HepG2 (cell line): ENCODE data around the gene OOSP1. TPM values are rescaled to one million over a fixed set of nuclear protein-coding genes. Genes with fewer than 3 reads are reported as not detected.

Experiments used
- ATAC-seq: fragments of 200-7000 bp; cut with Tn5 transposase; 3 replicates; pipeline ENCODE4 v1.9.1; 2020; ENCODE audit warnings: mild to moderate bottlenecking, moderate library complexity
- BruUV-seq: library from RNA; stranded (reverse); fragments of 400-500 nt; replicated peaks from 2 replicates; lab custom pipeline; 2021; lab: Mats Ljungman, UMichigan
- CTCF ChIA-PET: fragments of 300-600 bp; formaldehyde crosslinking; extraction: SDS; loops from one replicate; lab custom pipeline; 2021; ENCODE audit warnings: low total read pairs, inconsistent platforms, low intra/inter-chr PET ratio; lab: Yijun Ruan, JAX
- POLR2A ChIA-PET: fragments of 350-600 bp; sonication (Branson Sonifier 250); formaldehyde crosslinking; loops from one replicate; lab custom pipeline; 2020; ENCODE audit warnings: antibody characterized with exemption, inconsistent platforms; lab: Yijun Ruan, JAX
- DNase-seq: peaks from one replicate; pipeline ENCODE4 v3.0.0-alpha.2; 2015; ENCODE audit warnings: low spot score
- FAIRE-seq: peaks from 3 replicates; lab custom pipeline; 2011; peaks lifted over from hg19 to GRCh38; lab: Jason Lieb, UNC
- H2AFZ ChIP-seq: one replicate; pipeline ENCODE4 v1.6.1; 2011; ENCODE audit warnings: low read length, inconsistent platforms
- H3K27ac ChIP-seq: fragments of 300-600 bp; 3 replicates; pipeline ENCODE4 v1.8.0; 2011; ENCODE audit warnings: mixed run types, mild to moderate bottlenecking, mixed read lengths, low read length, inconsistent platforms; ENCODE audit not compliant: insufficient read depth; ENCODE audit errors: extremely low read length
- H3K27me3 ChIP-seq, 2 experiments: fragments of 200-600 bp in 1 of 2; 2 replicates in 1 of 2; 3 replicates in 1 of 2; pipeline versions ENCODE4 v1.6.0 to v1.8.0; 2011; ENCODE audit warnings: low read length in 2 of 2, mild to moderate bottlenecking in 2 of 2, moderate library complexity in 2 of 2, inconsistent platforms in 1 of 2; ENCODE audit not compliant: insufficient read depth in 2 of 2, control insufficient read depth in 1 of 2
- H3K36me3 ChIP-seq, 2 experiments: fragments of 200-600 bp in 1 of 2; replicated peaks in 1 of 2; 2 replicates in 1 of 2; 3 replicates in 1 of 2; pipeline versions ENCODE4 v1.5.1 to v1.8.0; 2011; ENCODE audit warnings: low read length in 2 of 2, inconsistent platforms in 1 of 2; ENCODE audit not compliant: insufficient read depth in 2 of 2, control insufficient read depth in 1 of 2
- H3K4me1 ChIP-seq: 2 replicates; pipeline ENCODE4 v1.5.1; 2012; ENCODE audit warnings: low read length, inconsistent platforms; ENCODE audit not compliant: insufficient read depth
- H3K4me2 ChIP-seq: 2 replicates; pipeline ENCODE4 v1.6.0; 2011; ENCODE audit warnings: low read depth, low read length, inconsistent platforms
- H3K4me3 ChIP-seq, 3 experiments: fragments of 200-600 bp in 1 of 3; sonication (generic), shearing (Covaris generic) in 1 of 3; replicated peaks in 1 of 3; 2 replicates each; pipeline ENCODE4 v1.5.1; 2011 to 2016; ENCODE audit warnings: low read length in 3 of 3, inconsistent platforms in 2 of 3, low read depth in 2 of 3, mild to moderate bottlenecking in 2 of 3, control low read depth in 1 of 3, mixed read lengths in 1 of 3; ENCODE audit not compliant: insufficient read depth in 1 of 3
- H3K79me2 ChIP-seq: one replicate; pipeline ENCODE4 v1.6.1; 2011; ENCODE audit warnings: low read length, inconsistent platforms; ENCODE audit not compliant: insufficient read depth
- H3K9ac ChIP-seq: 2 replicates; pipeline ENCODE4 v1.6.0; 2011; ENCODE audit warnings: mild to moderate bottlenecking, low read depth, low read length, inconsistent platforms; ENCODE audit not compliant: insufficient read depth
- H3K9me3 ChIP-seq: 2 replicates; pipeline ENCODE4 v1.5.1; 2012; ENCODE audit warnings: mild to moderate bottlenecking, low read length
- H4K20me1 ChIP-seq: 2 replicates; pipeline ENCODE4 v1.6.0; 2011; ENCODE audit warnings: inconsistent platforms, mild to moderate bottlenecking, low read length, moderate library complexity; ENCODE audit not compliant: insufficient read depth
- FOXC1 ChIP-seq: sonication (generic); formaldehyde crosslinking; IDR thresholded peaks from 2 replicates; pipeline ENCODE4 v1.8.0; 2022; ENCODE audit warnings: mild to moderate bottlenecking, missing genetic modification reagents, borderline replicate concordance
- KAT2B ChIP-seq: fragments of 150-350 bp; IDR thresholded peaks from 2 replicates; pipeline ENCODE4 v1.6.1; 2014; ENCODE audit warnings: low read depth, low read length, borderline replicate concordance
- KMT2B ChIP-seq: IDR thresholded peaks from 2 replicates; pipeline ENCODE4 v1.6.1; 2016; ENCODE audit warnings: missing genetic modification reagents, missing compliant biosample characterization
- ZNF343 ChIP-seq: sonication (generic); formaldehyde crosslinking; IDR thresholded peaks from 2 replicates; pipeline ENCODE4 v1.4.0; 2020; ENCODE audit warnings: mild to moderate bottlenecking, missing genetic modification reagents
- WGBS: methylation state at CpG from one replicate; pipeline ENCODE4 v1.1.6; 2017; ENCODE audit warnings: low lambda C conversion rate; 5-methylcytosine and 5-hydroxymethylcytosine counted together
- in situ Hi-C: cut with HindIII; loops from 2 replicates; pipeline ENCODE4 v1.10.0; 2017; ENCODE audit warnings: low pct_unique_long_range_greater_than_20kb; ENCODE audit not compliant: extremely low pct_ligation_motif_present
- intact Hi-C: fragments of 100-400 bp; cut with micrococcal nuclease; formaldehyde crosslinking; loops from one replicate; pipeline ENCODE4 v1.10.0; 2022; ENCODE audit not compliant: unreplicated experiment
- polyA plus RNA-seq, 8 experiments: library from polyadenylated mRNA; depleted of rRNA in 3 of 8; stranded (reverse) in 7 of 8; unstranded in 1 of 8; fragments of >200 nt; fragmentation: Illumina TruSeq in 4 of 8; extraction: Trizol in 4 of 8; gene quantifications; 2 replicates each; pipeline versions ENCODE4 v1.2.1 to v1.2.3, GENCODE V29; 2011 to 2016; ENCODE audit warnings: low read depth in 4 of 8, missing spikeins in 1 of 8, mixed read lengths in 1 of 8; ENCODE audit not compliant: insufficient read depth in 1 of 8
- total RNA-seq, 5 experiments: library from RNA; depleted of rRNA; stranded (reverse); fragments of >200 nt; fragmentation: Illumina TruSeq; extraction: Trizol; gene quantifications; 2 replicates each; pipeline ENCODE4 v1.2.3, GENCODE V29; 2016; ENCODE audit warnings: low read depth in 1 of 5
- TF ChIP-seq, protein P1 (sequence below): sonication (generic); formaldehyde crosslinking; IDR thresholded peaks from 2 replicates; pipeline ENCODE4 v1.8.1; 2023; ENCODE audit warnings: mild to moderate bottlenecking, missing genetic modification reagents
- TF ChIP-seq, protein P2 (sequence below): sonication (generic); IDR thresholded peaks from 2 replicates; pipeline ENCODE4 v1.6.1; 2016; ENCODE audit warnings: low read depth, borderline replicate concordance
- TF ChIP-seq, protein P3 (sequence below): sonication (generic); formaldehyde crosslinking; IDR thresholded peaks from 2 replicates; pipeline ENCODE4 v1.5.1; 2020; ENCODE audit warnings: mild to moderate bottlenecking, missing genetic modification reagents, moderate library complexity

The OOSP1 gene
- total and polyA plus RNA-seq, 2 of the 13 experiments (the other 11 are each of a cell fraction or from before 2014, with no cell fraction given), result not detected

DNA sequence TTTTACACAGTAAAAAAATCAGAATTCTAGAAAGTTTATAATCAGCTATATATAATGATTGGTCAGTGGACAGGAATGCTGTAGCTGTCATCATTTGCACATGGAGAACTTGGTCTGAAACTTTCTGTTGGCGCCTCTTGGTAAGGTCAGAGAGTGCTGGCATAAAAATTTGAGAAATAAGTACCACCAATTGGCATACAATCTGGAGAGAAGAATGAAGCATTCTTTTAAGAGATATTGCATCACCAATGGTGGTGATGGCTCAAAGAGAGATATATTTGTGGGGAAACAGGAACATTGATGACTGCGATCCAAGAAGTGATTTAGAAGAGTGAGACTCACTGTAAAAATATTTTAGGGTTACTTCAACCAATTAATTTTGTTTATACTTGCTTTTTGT lies 19.8 kb upstream of the OOSP1 start:
- no peaks in the 10 kb centered on the region for H3K36me3 ChIP-seq
- no peak overlapping the region for H2AFZ ChIP-seq
- FAIRE-seq, result no peak
- no peak overlapping the region for H3K4me3 ChIP-seq
- POLR2A ChIA-PET, result no interaction called here
- no peak for ATAC-seq
- CTCF ChIA-PET, result interaction anchor here (1.1 kb wide), 1 partner anchor 96 kb away, joined by 5 read pairs; no protein-coding TSS in a partner anchor
- no peaks in the 10 kb centered on the region; a peak in 1 of 5 replicates for H3K27me3 ChIP-seq
- no TSS peak for BruUV-seq
- no peaks in the 10 kb centered on the region for H3K4me1 ChIP-seq
- no peak overlapping the region for H3K27ac ChIP-seq
- H3K9me3 ChIP-seq, result peaks cover 22% of the 10 kb centered on the region
- in situ Hi-C loops (no loop called here), intact Hi-C loops (loop anchor here (2.0 kb wide), 1 partner anchor 96 kb away; no protein-coding TSS in a partner anchor)
- H3K79me2 ChIP-seq, result no peaks in the 10 kb centered on the region
- no peak overlapping the region for H3K4me2 ChIP-seq
- no peaks in the 10 kb centered on the region for H4K20me1 ChIP-seq
- no peak overlapping the region for H3K9ac ChIP-seq
- WGBS, result 23% methylated on average over 2 of the region's 2 CpGs
- DNase-seq, result no peak
- TF ChIP-seq, protein P1, sequence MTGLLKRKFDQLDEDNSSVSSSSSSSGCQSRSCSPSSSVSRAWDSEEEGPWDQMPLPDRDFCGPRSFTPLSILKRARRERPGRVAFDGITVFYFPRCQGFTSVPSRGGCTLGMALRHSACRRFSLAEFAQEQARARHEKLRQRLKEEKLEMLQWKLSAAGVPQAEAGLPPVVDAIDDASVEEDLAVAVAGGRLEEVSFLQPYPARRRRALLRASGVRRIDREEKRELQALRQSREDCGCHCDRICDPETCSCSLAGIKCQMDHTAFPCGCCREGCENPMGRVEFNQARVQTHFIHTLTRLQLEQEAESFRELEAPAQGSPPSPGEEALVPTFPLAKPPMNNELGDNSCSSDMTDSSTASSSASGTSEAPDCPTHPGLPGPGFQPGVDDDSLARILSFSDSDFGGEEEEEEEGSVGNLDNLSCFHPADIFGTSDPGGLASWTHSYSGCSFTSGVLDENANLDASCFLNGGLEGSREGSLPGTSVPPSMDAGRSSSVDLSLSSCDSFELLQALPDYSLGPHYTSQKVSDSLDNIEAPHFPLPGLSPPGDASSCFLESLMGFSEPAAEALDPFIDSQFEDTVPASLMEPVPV (CRISPR knock-in tag), result no peak
- TF ChIP-seq KMT2B (CRISPR knock-in tag) (no peak), KAT2B (no peak), ZNF343 (CRISPR knock-in tag) (no peak), FOXC1 (CRISPR knock-in tag) (no peak)
- TF ChIP-seq, protein P2, sequence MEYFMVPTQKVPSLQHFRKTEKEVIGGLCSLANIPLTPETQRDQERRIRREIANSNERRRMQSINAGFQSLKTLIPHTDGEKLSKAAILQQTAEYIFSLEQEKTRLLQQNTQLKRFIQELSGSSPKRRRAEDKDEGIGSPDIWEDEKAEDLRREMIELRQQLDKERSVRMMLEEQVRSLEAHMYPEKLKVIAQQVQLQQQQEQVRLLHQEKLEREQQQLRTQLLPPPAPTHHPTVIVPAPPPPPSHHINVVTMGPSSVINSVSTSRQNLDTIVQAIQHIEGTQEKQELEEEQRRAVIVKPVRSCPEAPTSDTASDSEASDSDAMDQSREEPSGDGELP, result no peak
- TF ChIP-seq, protein P3, sequence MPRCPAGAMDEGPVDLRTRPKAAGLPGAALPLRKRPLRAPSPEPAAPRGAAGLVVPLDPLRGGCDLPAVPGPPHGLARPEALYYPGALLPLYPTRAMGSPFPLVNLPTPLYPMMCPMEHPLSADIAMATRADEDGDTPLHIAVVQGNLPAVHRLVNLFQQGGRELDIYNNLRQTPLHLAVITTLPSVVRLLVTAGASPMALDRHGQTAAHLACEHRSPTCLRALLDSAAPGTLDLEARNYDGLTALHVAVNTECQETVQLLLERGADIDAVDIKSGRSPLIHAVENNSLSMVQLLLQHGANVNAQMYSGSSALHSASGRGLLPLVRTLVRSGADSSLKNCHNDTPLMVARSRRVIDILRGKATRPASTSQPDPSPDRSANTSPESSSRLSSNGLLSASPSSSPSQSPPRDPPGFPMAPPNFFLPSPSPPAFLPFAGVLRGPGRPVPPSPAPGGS, result no peak
